ENCODE data around the gene ZFHX3. TPM values are rescaled to one million over a fixed set of nuclear protein-coding genes. Genes with fewer than 3 reads are reported as not detected.

Gene ZFHX3
- polyA plus RNA-seq, 1 donor from 2014 or later: 26.4 TPM

- Histone ChIP-seq H3K27ac (ENCODE audit: low read length) (no peak overlapping the region), H3K9me3 (ENCODE audit: low read length) (no peaks in the 10 kb centered on the region), H2AFZ (ENCODE audit: low read depth, low read length) (no peak overlapping the region), H4K20me1 (ENCODE audit: insufficient read depth) (peaks cover 92% of the 10 kb centered on the region), H3K27me3 (ENCODE audit: insufficient read depth, low read depth, low read length) (no peaks in the 10 kb centered on the region), H3K9me2 (ENCODE audit: insufficient read depth, low read length) (no peaks in the 10 kb centered on the region), H3K4me3 (ENCODE audit: low read length) (no peak overlapping the region), H3K36me3 (ENCODE audit: insufficient read depth, low read length) (peaks cover 4% of the 10 kb centered on the region), H3F3A (ENCODE audit: insufficient read depth, low read length, poor library complexity, severe bottlenecking) (peaks cover 6% of the 10 kb centered on the region), H3K4me2 (ENCODE audit: low read length) (no peak overlapping the region), H3K9ac (ENCODE audit: low read length) (no peak overlapping the region), H3K79me2 (replicated peaks; ENCODE audit: insufficient read depth, low read length) (peaks cover 97% of the 10 kb centered on the region)
- TF ChIP-seq RAD21 (conservative IDR thresholded peaks at IDR 0.05): no peak
These were observed 80.0 kb downstream of the ZFHX3 start for GRCh38 chr16:72967941-72968340.

- H3K27ac ChIP-seq (ENCODE audit: low read length): no peak overlapping the region
- peak overlapping the region; percentile 18 for H3K4me3 ChIP-seq (ENCODE audit: low read length)
- peaks cover 6% of the 10 kb centered on the region for H3F3A ChIP-seq (ENCODE audit: insufficient read depth, low read length, poor library complexity, severe bottlenecking)
- peaks cover 95% of the 10 kb centered on the region for H4K20me1 ChIP-seq (ENCODE audit: insufficient read depth)
- H3K9ac ChIP-seq (ENCODE audit: low read length): no peak overlapping the region
- TF ChIP-seq POLR2AphosphoS5 (IDR thresholded peaks at IDR 0.05): no peak
- TF ChIP-seq MXI1 (conservative IDR thresholded peaks at IDR 0.05; ENCODE audit: poor library complexity, severe bottlenecking): no peak
- TF ChIP-seq, protein P1, sequence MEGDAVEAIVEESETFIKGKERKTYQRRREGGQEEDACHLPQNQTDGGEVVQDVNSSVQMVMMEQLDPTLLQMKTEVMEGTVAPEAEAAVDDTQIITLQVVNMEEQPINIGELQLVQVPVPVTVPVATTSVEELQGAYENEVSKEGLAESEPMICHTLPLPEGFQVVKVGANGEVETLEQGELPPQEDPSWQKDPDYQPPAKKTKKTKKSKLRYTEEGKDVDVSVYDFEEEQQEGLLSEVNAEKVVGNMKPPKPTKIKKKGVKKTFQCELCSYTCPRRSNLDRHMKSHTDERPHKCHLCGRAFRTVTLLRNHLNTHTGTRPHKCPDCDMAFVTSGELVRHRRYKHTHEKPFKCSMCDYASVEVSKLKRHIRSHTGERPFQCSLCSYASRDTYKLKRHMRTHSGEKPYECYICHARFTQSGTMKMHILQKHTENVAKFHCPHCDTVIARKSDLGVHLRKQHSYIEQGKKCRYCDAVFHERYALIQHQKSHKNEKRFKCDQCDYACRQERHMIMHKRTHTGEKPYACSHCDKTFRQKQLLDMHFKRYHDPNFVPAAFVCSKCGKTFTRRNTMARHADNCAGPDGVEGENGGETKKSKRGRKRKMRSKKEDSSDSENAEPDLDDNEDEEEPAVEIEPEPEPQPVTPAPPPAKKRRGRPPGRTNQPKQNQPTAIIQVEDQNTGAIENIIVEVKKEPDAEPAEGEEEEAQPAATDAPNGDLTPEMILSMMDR (IDR thresholded peaks at IDR 0.05; ENCODE audit: poor library complexity, severe bottlenecking): no peak
- no peak for TF ChIP-seq EP300 (conservative IDR thresholded peaks at IDR 0.05; ENCODE audit: poor library complexity, severe bottlenecking)
- no peak for TF ChIP-seq TAF1 (IDR thresholded peaks at IDR 0.05; ENCODE audit: low read depth)
- TF ChIP-seq SMC3 (conservative IDR thresholded peaks at IDR 0.05; ENCODE audit: poor library complexity): no peak
- TF ChIP-seq, protein P2, sequence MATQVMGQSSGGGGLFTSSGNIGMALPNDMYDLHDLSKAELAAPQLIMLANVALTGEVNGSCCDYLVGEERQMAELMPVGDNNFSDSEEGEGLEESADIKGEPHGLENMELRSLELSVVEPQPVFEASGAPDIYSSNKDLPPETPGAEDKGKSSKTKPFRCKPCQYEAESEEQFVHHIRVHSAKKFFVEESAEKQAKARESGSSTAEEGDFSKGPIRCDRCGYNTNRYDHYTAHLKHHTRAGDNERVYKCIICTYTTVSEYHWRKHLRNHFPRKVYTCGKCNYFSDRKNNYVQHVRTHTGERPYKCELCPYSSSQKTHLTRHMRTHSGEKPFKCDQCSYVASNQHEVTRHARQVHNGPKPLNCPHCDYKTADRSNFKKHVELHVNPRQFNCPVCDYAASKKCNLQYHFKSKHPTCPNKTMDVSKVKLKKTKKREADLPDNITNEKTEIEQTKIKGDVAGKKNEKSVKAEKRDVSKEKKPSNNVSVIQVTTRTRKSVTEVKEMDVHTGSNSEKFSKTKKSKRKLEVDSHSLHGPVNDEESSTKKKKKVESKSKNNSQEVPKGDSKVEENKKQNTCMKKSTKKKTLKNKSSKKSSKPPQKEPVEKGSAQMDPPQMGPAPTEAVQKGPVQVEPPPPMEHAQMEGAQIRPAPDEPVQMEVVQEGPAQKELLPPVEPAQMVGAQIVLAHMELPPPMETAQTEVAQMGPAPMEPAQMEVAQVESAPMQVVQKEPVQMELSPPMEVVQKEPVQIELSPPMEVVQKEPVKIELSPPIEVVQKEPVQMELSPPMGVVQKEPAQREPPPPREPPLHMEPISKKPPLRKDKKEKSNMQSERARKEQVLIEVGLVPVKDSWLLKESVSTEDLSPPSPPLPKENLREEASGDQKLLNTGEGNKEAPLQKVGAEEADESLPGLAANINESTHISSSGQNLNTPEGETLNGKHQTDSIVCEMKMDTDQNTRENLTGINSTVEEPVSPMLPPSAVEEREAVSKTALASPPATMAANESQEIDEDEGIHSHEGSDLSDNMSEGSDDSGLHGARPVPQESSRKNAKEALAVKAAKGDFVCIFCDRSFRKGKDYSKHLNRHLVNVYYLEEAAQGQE (IDR thresholded peaks at IDR 0.05; ENCODE audit: borderline replicate concordance): no peak
- no peak for TF ChIP-seq EZH2 (IDR thresholded peaks at IDR 0.05; ENCODE audit: borderline replicate concordance, insufficient read depth, low read length, poor library complexity, severe bottlenecking)
- TF ChIP-seq RAD21 (conservative IDR thresholded peaks at IDR 0.05): no peak
- H3K27me3 ChIP-seq (ENCODE audit: insufficient read depth, low read depth, low read length): no peaks in the 10 kb centered on the region
- no peak overlapping the region for H2AFZ ChIP-seq (ENCODE audit: low read depth, low read length)
- H3K4me2 ChIP-seq (ENCODE audit: low read length): no peak overlapping the region
- H3K9me2 ChIP-seq (ENCODE audit: insufficient read depth, low read length): no peaks in the 10 kb centered on the region
- H3K9me3 ChIP-seq (ENCODE audit: low read length): no peaks in the 10 kb centered on the region
- H3K79me2 ChIP-seq (replicated peaks; ENCODE audit: insufficient read depth, low read length): peaks cover 97% of the 10 kb centered on the region
- H3K36me3 ChIP-seq (ENCODE audit: insufficient read depth, low read length): peaks cover 10% of the 10 kb centered on the region
These were observed 84.2 kb downstream of the ZFHX3 start for GRCh38 chr16:72963533-72964315.

Data from neural cell (in vitro differentiated cells).